ENCODE measurements around the gene A1BG.

Gene A1BG

DNA sequence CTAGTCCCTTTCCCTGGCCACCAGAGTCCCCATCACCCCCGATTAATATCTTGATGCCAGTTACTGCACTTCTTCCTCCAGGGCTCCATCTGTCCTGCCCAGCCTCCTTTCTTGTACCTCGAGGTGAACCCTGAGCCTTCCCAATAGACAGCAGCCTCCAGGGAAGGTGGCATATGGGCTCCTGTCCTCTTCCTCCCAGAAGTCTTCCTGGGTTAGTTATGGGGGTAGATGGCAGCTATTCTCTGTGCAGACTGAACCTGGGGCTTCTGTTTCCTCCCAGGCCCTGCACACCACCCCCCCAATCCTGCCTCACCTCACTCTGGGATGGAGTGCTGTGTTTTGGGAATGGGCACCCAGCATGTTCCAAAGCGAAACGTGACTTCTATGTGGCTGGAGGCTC, 44.8 kb upstream of the A1BG start:
- H3K4me3 ChIP-seq (ENCODE audit: control insufficient read depth, low read depth, low read length): no peak overlapping the region
- no peak for TF ChIP-seq CTCF (conservative IDR thresholded peaks at IDR 0.05; ENCODE audit: control insufficient read depth, insufficient read depth, low read depth, low read length)
- no peak for DNase-seq (ENCODE audit: low read depth)

DNA sequence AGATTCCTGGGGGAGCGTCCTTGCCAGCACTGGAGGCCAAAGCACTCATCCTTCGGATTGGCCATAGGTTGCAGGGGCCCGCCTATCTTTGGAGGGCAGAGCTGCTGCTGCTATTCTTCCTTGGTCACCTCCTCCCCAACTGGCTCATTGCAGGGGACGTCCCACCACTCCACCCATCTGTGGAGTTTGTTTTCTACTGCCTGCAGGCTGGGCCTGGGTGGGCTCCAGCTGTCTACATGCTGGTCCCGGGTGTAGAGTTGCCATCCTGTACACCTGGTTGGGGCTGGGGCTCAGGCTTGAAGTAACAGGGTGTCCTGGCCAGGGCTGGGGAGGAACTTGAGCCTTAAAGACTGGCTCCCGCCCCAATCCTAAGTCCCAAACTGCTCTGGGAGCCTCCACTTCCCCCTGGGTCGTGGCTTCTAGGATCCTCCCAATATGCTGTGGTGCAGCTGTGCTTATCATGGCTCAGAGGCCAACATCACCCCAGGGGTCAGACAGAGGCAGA, 44.3 kb upstream of the A1BG start:
- no peak for TF ChIP-seq CTCF (conservative IDR thresholded peaks at IDR 0.05; ENCODE audit: control insufficient read depth, insufficient read depth, low read depth, low read length)
- no peak overlapping the region for H3K4me3 ChIP-seq (ENCODE audit: control insufficient read depth, low read depth, low read length)
- DNase-seq (ENCODE audit: low read depth): no peak

DNA sequence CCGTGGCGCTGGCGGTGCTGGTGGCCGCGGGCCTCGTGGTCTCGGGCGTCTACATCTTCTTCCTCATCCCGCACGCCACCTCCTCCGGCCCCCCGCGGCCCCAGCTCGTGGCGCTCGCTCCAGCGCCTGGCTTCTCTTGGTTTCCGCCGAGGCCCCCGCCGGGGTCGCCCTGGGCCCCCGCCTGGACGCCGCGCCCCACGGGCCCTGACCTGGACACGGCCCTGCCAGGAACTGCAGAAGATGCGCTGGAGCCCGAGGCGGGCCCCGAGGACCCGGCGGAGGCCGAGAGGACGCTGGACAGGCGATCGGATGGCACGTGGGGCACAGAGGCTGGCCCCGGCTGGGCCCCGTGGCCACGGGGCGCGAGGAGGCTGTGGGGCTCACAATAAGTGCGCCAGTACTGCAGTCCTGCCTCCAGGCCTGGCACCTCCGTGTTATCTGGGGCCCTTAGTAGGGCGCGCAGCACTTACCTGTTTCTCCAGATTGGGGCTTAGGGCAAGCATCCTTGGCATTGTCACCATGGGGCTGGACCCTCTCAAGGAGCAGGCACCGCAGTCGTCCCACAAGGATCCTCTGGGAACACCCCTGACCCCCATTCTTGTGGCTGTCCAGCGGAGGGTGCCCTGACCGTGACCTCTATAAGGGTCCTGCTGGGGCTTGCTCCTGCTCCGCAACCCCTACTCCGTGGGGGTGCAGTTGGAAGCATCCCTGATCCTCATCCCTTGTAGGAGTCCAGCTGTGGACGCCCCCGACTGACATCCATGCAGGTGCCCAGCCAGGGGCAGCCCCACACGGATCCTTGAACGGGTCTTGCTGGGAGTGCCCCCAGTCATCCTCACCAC, 43.6 kb upstream of the A1BG start:
- TF ChIP-seq CTCF (conservative IDR thresholded peaks at IDR 0.05; ENCODE audit: control insufficient read depth, insufficient read depth, low read depth, low read length): no peak
- no peak overlapping the region for H3K4me3 ChIP-seq (ENCODE audit: control insufficient read depth, low read depth, low read length)
- no peak for DNase-seq (ENCODE audit: low read depth)

GRCh38 chr19:58395979-58396627, 42.8 kb upstream of the A1BG start:
- peak; percentile 32 for DNase-seq (ENCODE audit: low read depth)
- no peak for TF ChIP-seq CTCF (conservative IDR thresholded peaks at IDR 0.05; ENCODE audit: control insufficient read depth, insufficient read depth, low read depth, low read length)
- no peak overlapping the region for H3K4me3 ChIP-seq (ENCODE audit: control insufficient read depth, low read depth, low read length)

GRCh38 chr19:58395220-58395978, 42.1 kb upstream of the A1BG start, which contains the start of gene RNF225:
RNF225 (plus strand) TSS chr19:58395656; CDS start chr19:58396090, 434 bp downstream.
- DNase-seq (ENCODE audit: low read depth): peak; percentile 13
- no peak for TF ChIP-seq CTCF (conservative IDR thresholded peaks at IDR 0.05; ENCODE audit: control insufficient read depth, insufficient read depth, low read depth, low read length)
- H3K4me3 ChIP-seq (ENCODE audit: control insufficient read depth, low read depth, low read length): no peak within 1 kb of the TSS

DNA sequence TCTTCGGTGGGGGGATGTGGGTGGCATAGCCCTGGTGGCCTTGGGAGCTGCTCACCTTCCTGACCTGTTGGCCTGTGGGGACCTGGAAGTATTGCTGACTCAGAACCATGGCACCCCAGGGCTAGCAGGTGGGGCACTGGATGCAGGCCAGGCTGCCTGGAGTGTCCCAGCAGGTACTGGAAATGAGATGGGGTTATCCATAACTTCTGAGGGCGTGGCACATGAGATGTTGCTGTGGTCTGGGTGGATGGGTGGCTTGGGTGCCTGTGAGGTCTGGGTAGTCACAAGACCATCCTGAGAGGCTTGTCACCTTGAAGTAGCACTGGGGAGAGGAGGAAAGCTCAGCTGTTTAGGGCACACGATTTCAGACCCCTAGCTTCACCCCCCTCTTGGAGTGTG, 41.5 kb upstream of the A1BG start:
- no peak overlapping the region for H3K4me3 ChIP-seq (ENCODE audit: control insufficient read depth, low read depth, low read length)
- no peak for DNase-seq (ENCODE audit: low read depth)
- no peak for TF ChIP-seq CTCF (conservative IDR thresholded peaks at IDR 0.05; ENCODE audit: control insufficient read depth, insufficient read depth, low read depth, low read length)
